HG03558 (cell line): ENCODE data around the gene ADGRL1.
"Not testable (repeated sequence)": the region's sequence is repeated elsewhere in the genome, so short reads cannot be mapped to it uniquely, and the experiment has no call there.

Source experiments
- ATAC-seq: cut with Tn5 transposase; IDR thresholded peaks from one replicate; pipeline ENCODE4 v1.9.1; 2021; ENCODE audit warnings: moderate number of reproducible peaks; ENCODE audit not compliant: unreplicated experiment; ENCODE audit errors: extremely low read depth

Gene ADGRL1

DNA sequence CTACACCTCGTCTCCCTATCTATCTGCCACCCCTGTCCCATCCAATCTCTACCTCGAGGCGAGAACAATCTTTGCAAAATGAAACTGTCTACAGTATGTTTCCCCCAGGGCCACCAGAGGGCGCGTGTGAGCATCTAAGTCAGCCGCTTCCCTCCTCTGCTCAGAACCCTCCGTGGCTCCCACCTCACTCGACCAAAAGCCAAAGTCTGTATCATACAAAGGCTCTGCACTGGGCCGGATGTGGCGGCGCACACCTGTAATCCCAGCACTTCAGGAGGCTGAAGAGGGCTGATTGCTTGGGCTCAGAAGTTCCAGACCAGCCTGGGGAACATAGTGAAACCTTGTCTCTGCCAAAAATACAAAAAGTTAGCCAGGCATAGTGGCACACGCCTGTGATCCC is 9.9 kb downstream of the ADGRL1 start:
- ATAC-seq, result not testable (repeated sequence)

DNA sequence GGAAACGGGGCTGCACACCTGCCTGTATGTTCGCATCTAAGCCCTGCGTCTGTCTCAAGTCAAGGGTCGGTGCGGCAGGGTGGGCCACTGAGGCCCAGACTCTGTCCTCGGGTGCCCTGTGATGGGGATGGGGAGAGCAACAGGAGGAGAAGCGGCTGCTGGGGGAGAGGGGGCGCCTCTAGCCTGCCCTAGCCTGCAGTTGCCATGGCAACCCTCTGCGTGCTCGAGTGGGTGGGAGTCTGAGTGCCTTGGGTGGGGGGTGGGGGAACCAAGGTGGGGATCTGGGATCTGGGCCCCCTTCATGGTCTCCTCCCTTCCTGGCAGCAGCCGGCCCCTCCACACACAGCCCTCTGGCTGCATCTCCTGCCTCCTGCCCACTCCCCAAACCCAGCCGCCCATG is 10.8 kb downstream of the ADGRL1 start:
- not testable (repeated sequence) for ATAC-seq

DNA sequence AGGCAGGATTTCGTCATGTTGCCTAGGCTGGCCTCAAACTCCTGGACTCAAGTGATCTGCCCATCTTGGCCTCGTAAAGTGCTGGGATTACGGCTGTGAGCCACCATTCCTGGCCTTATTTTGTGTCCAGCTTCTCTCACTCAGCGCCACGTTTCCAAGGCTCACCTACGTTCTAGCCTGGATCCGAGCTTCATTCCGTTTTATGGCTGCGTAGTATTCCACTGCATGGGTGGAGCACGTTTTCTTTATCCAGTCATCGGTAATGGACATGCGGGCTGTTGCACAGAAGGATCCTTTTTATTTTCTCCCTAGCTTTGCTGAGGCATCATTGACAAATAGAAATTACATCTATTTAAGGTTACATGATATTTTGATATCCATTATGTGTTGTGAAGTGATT is 16.6 kb downstream of the ADGRL1 start:
- no peak for ATAC-seq

DNA sequence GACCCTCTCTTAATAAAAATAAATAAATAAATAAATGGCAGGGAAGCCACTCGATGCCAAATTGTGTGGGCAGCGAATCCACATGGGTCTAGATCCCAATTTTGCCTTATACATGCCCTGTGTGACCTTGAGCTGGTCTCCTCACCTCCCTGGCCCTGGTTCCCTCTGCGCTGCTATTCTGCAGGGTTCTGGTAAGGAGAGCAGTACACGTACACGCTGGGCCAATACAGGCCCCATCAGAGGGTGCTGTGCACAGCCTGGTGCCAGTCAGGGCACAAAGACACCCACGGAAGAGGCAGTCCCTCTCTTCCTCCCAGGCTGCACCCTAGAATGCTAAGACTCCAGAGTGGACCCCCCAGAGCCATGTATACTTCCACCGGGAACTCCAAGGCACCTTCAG is 17.9 kb downstream of the ADGRL1 start:
- ATAC-seq, result not testable (repeated sequence)

DNA sequence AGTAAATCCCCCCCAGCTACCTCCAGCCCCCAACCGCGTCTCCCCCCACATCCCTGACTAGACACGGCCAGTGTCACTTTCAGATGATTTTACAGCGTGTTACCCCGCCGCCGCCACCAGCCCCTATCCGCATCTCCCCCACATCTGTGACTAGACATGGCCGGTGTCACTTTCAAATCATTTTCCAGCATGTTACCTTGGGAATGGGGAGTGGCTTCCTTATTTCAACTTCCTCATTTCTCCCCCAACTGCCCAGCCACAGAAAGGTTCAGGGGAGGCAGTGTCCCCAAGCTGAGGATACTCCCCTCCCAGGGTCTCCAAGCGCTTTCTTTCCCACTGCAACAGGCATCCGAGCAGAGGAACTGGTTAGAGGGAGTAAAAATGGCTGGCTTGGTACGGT is 18.4 kb downstream of the ADGRL1 start:
- no peak for ATAC-seq

DNA sequence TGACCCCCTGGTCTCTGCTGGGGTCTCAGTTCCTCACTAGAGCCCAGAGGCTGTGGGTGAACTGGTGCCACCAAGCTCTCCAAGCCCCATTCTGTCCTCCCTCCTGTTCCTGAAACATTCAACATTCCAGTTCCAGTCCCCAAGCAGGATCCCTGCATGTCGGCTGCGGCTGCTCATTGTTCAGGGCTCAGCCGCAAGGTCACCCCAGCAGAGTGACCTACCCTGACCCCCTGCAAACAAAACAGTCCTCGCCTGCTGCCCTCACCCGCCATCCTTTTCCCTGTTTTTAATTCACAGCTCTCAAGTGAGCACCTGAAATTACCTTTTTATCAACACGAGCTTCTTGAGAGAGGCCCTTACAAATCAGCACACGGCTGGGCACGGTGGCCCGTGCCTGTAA is 19.3 kb downstream of the ADGRL1 start:
- not testable (repeated sequence) for ATAC-seq

DNA sequence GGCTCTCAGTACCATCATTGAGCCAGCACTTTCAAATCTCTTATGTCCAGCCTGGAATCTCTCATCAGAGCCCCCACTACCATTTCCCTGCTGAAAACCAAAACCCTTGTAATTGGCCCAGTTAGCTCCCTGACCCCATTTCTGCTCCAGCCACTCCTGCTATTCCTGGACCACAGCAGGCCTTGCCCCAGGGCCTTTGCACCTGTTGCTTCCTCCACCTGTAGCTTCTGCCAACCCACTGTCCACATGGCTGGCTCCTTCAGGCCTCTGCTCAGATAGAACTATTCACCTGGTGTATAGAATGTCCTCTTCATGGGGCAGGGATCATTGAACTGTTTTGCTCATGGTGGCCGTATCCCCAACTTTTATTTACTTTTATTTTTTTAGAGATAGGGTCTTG is 20.3 kb downstream of the ADGRL1 start:
- not testable (repeated sequence) for ATAC-seq

DNA sequence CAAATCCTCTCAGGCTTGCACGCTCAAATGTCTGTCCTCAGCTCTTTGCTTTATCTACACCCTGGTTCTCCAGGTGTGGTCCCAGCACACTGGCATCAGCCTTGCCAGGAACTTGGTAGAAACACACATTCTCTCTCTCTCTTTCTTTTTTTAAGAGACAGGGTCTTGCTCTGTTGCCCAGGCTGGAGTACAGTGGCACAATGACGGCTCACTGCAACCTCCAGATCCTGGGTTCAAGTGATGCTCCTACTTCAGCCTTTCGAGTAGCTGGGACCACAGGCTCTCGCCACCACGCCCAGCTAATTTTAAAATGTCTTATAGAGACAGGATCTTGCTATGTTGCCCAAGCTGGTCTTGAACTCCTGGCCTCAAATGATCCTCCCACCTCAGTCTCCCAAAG is 20.8 kb downstream of the ADGRL1 start:
- no peak for ATAC-seq

DNA sequence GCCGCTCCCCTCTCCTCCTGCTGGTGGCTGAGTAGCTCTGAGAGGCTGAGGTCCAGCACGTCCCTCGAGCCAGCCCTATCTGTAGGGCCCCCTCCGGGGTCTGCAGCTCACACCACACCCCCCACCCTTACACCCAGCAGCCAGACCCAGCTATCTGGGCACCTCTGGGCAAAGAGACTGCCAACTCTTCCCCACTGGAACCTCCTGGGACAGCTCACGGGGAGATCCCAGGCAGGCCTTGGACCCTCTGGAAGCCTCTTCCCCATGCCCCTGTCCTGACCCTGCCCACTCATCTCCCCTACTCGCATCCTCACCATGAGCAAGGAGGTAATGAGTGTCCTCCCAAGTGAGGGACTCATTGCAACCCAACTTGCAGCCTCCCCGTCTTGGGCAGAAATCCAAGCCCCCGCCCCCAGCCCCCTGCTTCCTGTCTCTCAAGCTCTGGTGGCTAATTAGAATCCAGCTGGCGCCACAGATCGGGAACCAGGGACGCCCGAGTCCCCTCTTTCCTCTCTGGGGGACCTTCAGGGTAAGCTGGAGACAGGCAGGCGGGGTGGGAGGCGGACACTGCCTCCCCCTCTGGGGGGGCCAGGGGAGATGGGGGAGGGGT is 22.1 kb downstream of the ADGRL1 start:
- no peak for ATAC-seq

DNA sequence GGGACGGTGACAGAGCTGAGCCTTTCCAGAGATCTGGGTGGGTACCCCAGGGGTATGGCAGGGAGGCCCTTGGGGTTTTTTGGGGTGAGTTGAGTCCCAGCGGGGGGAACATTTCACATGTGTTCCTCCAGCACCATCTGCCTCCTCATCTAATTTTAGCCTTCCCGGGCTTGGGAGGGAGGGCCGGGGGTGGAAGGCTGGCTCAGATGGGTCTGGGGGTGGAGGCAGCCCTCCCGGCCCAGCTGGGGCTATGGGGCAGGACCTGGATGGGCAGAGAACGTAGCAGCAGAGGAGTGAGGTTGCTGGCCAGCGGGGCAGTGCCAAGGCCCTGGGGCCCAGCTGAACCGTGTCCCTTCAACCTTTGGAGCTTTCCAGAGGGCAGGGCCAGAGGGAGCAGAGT is 23.5 kb downstream of the ADGRL1 start:
- no peak for ATAC-seq

DNA sequence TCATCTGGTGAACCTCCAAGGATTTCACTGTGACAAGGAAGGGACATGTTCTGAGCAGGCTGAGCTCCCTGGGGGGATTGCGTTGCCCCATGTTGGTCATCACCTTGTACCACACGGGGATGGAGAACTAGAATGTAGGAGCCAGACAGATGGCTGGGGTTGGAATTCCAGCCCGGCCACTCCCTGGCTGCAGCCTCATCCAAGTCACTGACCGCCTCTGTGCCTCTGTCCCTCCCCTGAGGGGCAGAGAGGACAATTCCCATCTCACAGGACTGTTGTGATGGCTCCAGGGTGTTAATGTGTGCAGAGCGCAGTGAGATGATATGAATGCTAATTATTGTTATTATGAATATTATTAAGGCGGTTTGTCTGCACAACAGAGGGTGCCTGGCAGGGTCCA is 24.1 kb downstream of the ADGRL1 start:
- ATAC-seq, result no peak

DNA sequence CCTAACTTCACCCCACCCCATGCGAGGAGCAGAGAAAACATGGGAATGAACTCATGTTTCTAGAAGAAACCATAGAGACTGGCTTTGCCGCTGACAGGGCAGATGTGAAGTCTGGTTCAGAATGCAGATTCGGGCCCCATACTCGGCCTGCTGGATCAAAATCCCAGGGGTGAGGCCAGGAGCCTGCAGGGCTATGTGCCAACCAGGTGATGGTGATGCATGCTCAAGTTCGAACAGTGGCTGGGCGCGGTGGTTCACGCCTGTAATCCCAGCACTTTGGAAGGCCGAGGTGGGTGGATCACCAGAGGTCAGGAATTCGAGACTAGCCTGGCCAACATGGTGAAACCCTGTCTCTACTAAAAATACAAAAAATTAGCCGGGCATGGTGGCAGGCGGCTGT is 24.8 kb downstream of the ADGRL1 start:
- ATAC-seq, result not testable (repeated sequence)

DNA sequence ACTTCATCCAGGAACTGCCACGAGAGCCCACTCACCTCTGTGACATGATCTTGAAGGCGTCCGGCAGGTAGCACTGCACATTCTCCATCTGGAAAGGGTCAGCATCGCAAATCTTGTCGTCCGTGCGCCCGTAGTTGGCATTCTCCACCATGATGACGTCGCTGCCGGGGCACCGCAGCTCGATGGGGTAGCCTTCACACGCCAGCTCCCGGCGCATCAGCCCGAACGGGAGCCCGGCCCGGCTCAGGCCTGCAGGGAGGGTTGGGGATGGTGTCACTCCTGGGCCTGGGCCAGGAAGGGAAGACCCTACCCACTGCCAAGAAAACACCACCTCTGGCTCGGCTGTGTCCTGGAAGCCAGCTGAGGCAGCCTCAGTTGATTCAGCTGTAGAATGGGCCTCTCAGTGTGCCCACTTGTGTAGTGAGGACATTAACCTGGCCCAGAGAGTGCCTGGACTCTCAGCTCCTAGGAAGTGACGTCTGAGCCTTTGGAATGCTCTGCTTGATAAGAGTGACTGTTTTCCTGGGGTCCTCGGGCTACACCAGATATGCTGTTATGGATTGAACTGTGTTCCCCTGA is 28.4 kb downstream of the ADGRL1 start:
- ATAC-seq, result no peak

DNA sequence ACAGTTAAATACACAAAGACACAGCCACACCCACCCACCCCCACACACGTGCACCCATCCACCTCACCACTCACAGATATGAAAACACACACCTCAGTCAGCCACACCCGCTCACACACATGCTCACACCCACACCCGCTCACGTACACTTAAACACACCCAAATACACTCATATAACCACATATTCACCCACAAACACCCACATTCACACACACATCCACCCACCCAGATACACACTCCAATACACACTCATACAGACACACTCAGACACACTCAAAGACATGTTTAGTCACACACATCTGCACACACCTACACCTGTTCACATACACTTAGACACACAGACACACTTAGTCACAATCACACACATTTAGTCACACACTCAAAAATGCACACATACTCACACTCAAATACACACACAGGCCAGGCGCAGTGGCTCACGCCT is 30.6 kb downstream of the ADGRL1 start:
- no peak for ATAC-seq

DNA sequence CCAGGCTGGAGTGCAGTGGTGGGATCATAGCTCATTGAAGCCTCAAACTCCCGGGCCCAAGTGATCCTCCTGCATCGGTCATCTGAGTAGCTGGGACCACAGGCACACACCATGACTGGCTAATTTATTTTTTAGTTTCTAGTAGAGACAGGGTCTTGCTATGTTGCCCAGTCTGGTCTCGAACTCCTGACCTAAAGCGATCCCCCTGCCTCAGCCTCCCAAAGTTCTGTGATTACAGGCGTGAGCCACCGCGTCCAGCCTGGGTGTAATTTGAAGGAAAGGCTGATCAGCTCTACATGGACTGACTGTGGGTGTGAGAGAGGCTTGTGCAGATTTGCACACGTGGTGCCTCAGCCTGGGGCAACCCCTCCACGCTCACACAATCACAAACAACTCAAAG is 31.1 kb downstream of the ADGRL1 start:
- ATAC-seq, result no peak

DNA sequence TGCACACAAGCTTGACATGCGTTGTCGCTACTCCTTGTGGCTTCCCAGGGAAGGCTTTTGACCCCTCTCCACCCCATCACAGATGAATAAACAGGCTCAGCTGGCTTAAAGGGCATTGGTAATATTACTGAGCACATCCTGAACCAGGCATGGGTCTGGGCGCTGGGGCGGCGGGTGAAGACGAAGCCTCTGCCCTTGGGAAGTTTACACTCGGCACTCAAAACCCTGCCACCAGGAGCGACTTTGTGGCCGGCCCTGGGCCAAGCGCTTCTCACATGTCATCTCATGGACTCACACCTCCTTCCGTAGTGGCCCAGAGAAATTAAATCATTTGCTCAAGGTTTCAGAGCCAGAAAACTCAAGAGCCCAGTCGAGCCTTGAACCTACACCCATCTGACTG is 37.0 kb downstream of the ADGRL1 start:
- no peak for ATAC-seq

DNA sequence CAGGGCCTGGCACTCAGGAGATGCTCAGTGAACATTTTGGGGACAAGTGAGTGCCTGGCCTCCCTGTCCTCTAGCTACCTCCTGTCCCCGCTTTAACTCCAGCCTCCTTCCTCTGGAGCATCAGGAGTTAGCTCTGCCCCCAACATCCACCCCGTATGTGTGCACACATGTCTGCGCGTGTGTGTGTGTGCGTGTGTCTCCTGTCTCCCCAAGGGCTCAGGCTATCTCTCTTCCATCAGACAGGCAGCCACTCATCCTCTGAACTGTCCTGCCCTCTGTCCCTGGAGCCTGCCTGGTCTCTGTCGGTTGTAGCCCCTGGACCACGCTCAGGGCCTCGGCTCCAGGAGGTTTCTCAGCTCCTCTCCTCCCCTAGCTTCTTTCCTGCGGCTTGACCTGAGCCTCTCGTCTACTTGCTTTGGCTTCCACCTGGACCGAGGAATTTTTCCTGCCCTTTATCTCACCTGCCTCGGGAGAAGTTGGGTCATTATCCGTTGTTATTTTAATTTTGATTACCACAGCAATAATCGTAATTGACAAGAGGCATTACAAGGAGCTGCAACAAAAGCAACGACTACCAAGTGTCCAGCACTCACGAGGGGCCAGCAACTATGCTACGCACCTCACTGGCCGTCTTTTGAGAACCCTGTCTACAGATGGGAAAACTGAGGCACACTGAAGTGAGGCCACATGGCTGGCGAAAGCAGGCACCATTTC is 37.6 kb downstream of the ADGRL1 start:
- no peak for ATAC-seq

DNA sequence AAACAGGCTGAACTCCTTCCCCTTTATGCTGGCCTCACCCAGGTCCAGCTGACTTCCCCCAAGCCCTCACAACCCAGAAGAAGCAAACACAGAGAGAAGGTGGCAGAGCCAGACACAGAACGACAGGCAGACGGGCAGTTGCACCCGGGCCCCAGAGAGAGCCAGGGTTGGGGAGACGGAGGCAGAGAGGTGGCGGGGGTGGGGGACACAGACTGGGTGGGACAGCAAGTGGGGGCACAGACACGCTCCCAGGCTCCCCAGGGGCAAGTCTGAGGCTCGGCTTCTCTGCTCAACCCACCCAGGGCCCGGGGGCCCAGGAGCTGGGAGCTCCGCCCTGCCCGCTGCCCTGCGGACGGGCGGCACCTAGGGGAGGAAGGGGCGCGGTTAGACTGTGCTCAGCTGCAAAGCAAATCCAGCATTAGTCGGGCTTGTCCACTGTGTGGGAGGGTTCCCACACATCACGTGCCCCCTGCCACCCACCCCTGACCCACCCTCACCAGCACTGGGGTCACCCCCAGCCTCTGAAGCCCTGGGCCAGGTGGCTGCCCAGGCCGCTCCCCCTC is 38.3 kb downstream of the ADGRL1 start:
- no peak for ATAC-seq

DNA sequence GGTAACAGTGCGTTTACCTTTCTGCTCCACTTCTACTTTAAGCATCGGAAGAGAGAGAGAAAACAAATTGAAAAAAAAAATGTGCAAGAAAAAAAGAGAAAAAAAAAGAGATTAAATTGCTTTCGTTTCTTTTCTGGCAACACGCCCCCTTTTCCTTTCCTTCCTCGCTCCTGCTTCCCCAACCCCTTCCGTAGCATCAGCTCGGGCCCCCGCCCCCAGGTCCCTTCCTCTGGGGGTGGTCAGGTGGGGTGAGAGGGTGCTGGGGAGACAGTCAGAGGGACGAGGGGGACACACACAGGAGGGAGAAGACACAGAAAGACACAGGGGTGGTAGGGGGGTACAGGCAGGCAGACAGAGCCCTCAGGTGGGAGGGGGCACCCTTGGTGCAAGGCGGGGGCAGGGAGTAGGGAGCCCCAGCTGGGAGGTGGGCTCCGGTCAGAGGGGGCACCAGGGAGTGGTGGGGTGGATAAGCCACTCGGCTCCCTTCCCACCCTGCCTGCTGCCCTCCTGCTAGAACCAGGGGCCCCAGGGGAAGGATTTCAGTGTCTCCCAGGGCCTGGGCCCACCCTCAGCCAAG is 38.9 kb downstream of the ADGRL1 start:
- ATAC-seq, result no peak

DNA sequence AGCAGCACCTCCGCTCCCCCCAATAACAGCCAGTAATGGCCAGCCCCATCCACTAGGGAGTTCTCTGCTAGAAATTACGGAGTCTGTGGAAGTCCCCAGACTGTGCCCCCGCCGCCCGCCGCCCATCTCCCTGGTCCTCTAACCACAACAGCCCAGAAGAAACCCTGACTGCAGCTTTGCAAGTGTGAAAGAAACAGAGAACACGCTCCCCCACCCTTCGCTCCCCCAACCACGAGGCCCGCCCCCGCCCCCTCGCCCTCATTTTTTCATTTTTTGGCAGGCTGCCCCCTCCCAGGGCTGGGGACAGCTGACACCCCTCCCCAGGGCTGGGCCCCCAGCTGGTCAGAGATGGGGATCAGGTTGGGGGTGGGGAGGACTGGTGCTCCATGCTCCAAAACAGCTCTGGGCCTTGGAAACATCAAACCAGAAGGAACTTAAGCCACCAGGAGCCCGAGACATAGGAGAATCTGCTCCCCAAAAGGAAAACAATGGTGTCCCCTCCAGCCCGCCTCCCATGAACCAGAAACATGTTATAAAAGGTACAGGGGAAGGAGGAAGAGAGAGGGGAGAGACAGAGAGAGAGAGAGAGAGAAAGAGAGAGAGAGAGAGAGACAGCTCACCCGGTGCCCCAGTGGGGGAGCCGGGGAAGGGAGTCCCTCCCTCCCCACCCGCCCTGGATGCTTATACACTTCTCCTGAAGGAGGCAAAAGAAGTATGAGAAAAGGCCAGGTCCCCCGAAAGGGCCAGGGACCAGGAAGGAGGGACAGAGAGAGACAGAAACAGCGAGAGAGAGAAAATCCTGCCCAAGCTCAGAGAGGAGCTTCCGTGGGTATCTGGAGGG is 39.8 kb downstream of the ADGRL1 start:
- no peak for ATAC-seq
